Ramos (cell line): Measurements from ENCODE around the gene WDR48.
"Not testable (repeated sequence)": the region's sequence is repeated elsewhere in the genome, so short reads cannot be mapped to it uniquely, and the experiment has no call there.

Experiments used
- in situ Hi-C: fragments of 300-500 bp; cut with MboI; formaldehyde crosslinking; loops from one replicate; pipeline ENCODE4 v1.14.3; 2022; ENCODE audit warnings: low sequenced_read_pairs; ENCODE audit not compliant: unreplicated experiment

The WDR48 gene

DNA sequence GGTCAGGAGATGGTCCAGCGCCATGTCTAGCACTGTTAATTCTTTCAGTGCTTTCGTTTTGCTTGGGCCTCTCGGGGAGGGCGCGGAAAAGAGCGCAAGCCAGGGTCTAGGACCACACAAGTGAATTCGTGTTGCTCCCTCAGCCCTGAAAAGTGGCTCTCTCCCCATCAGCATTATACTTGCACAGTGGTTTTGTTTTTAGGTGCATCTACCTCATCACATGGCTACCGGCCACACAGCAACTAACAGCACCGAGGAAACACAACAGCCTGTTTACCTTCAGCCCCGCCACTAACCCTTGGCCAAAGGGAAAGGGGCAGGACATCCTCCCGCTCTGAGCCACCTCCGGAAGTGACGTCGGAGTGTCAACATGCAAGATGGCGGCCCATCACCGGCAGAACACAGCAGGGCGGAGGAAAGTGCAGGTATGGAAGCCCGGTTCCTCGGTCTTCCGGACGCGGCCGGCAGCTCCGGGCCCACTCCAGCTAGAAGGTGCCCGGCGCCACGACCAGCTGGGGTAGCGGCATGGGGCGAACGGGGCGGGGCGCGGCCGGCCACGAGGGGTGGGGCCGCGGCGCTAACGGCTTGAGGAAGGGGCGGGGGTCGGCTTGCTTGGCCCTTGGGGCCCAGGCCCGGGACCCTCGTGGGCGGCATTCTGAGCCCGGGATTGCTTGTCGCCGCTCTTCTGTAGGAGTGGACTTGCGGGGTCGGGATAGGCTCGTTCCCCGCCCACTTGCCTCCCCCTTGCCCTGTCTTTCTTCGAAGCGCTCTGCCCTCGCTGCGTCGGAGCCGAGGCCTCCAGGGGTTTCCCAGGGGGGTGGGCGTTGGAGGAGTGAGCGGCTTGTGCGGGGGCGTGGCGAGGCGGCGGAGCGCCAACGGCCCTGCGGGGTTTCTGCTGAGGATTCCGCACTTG, at the start of gene WDR48, which contains the start of gene SCN11A:
Gene WDR48 (plus strand): TSS at position 368 of the 913 bp plus-strand sequence. CDS start 10 bp downstream, at position 378.
Gene SCN11A (minus strand): TSS at position 296 of the 913 bp plus-strand sequence. CDS start 101,582 bp downstream, outside the sequence.
- in situ Hi-C loops = no loop called here

- in situ Hi-C loops = no loop called here
Observed at GRCh38 chr3:39005295-39005694, 46.5 kb upstream of the WDR48 start.

- in situ Hi-C loops = no loop called here
Observed at GRCh38 chr3:39011191-39011736, 40.6 kb upstream of the WDR48 start.

- in situ Hi-C loops = no loop called here
Observed at GRCh38 chr3:39013289-39013688, 38.5 kb upstream of the WDR48 start.

- in situ Hi-C loops = no loop called here
Observed at GRCh38 chr3:39013921-39014509, 37.8 kb upstream of the WDR48 start.

GRCh38 chr3:39015418-39015817, 36.4 kb upstream of the WDR48 start:
- in situ Hi-C loops = no loop called here

DNA sequence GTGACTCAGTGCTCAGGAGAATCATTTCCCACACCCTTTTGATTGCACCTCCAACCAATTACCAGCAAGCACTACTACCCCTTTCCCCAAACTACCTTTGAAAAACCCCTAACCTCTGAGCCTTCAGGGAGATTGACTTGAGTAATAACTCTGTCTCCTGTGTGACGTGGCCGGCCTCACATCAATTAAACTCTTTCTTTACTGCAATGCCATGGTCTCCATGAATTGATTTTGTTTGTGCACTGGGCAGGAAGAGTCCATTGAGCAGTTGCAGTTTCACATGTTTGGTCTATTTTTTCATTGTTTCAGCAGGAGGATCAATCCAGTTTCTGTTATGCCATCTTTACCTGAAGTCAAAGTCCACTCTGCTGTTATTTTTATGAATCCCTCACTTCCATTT, 32.5 kb upstream of the WDR48 start:
- in situ Hi-C loops = no loop called here

GRCh38 chr3:39021029-39021428, 30.8 kb upstream of the WDR48 start:
- in situ Hi-C loops = no loop called here

DNA sequence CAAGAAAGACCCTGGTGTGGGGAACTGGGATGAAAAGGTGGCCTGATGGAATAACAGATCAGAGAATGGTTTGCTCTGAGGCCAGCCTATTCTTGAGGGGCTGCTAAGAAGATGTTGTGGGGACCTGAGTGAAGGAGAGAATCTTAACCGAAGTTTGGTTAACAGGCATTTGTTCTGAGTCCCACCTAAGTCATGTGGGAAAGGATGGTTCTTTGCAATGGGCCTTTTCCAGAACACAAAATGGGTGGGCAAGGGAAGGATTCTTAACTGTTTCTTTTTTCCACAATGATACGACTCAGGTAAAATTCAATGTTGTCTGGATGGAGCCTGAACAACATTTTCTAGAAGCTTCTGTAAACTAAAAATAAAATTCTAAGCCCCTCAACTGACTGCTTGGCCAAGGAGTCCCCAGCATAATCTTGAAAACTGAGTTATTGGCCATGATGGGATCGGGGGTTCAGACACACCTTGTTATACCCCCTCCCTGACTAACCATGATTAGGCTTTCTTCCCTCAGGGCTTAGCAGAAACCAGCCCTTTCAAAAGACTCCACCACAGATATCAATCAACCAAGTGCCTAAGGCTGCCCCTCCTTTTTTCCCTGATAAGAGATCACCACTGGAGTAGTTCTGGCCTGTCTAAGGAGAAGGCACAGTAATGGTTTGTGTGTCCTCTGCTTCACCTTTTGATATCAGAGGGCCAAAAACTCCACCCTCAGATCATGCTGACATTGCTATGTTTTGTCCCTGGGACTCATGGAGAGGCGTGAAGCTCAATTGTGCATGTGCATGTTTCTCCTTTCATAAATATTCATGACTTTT, 30.1 kb upstream of the WDR48 start:
- in situ Hi-C loops = no loop called here

DNA sequence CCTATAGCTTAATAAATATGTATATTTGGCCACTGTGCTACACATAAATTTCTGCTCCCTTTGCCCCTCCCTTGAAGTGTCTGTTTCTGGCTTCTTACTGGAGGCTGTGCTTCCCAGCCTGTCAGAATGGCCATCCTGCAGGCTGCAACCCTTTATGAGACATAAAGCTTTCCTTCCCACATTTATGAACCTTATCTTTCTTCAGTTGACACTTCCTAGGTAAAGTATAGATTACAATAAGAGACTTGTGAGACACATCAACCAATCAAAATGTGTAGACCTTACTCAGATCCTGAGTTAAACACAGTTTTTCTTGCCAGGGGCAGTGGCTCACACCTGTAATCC, 29.6 kb upstream of the WDR48 start:
- in situ Hi-C loops = no loop called here

- in situ Hi-C loops = no loop called here
Observed at GRCh38 chr3:39024497-39024896, 27.3 kb upstream of the WDR48 start.

GRCh38 chr3:39025222-39025970, 26.4 kb upstream of the WDR48 start:
- in situ Hi-C loops = no loop called here

DNA sequence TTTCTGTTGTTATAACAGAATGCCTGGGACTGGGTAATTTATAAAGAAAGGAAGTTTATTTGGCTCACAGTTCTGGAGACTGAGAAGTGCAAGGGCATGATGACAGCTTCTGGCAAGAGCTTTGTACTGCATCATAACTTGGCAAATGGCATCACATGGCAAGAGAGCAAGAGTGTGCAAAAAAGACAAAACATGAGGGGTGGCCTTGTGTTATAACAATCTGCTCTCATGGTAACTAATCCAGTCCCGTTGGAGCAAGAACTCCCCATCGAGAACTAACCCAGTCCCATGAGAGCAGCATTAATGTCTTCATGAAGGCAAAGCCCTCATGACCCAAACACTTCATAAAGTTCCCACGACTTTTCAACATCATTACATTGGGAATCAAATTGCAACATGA, 23.3 kb upstream of the WDR48 start:
- in situ Hi-C loops = no loop called here

- in situ Hi-C loops = no loop called here
Observed at GRCh38 chr3:39029556-39029955, 22.3 kb upstream of the WDR48 start.

- in situ Hi-C loops = no loop called here
Observed at GRCh38 chr3:39038165-39038564, 13.7 kb upstream of the WDR48 start.

DNA sequence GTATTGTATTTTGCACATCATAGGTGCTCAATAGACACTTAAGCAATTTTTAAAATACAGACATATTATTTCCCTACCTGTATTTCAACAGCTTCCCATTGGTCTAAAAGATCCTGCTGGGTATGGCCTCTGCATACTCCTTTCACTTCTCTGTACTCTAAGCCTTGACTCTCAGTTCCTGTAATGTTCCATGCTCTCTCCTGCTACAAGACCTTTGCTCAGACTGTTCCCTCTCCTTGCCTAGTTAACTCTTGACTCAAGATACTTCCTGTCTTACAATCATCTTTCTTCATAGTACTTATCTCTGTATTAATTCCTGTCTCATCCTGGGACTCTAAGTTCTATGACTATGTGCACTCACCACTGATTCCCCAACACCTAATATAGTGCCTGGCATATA, 1.8 kb upstream of the WDR48 start:
- in situ Hi-C loops = no loop called here

DNA sequence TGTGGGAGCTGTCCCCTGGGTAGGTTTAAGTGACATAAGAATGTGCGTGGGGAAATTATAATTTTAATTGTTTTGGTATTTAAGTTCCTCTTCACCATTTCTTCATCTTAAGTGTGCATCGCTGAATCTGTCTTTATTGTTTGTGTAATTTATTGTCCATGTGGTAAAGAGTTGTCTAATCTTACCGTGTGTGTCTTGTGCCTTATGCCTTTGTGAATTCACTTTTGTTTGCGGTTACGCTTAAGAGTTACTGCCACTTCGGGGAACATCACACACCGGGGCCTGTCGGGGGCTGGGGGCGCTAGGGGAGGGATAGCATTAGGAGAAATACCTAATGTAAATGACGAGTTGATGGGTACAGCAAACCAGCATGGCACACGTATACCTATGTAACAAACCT, 767 bp downstream of the WDR48 start:
- in situ Hi-C loops = no loop called here

- in situ Hi-C loops = no loop called here
Observed at GRCh38 chr3:39053696-39054095, 1.9 kb downstream of the WDR48 start.

- in situ Hi-C loops = no loop called here
Observed at GRCh38 chr3:39056151-39056550, 4.3 kb downstream of the WDR48 start.

- in situ Hi-C loops = not testable (repeated sequence)
Observed at GRCh38 chr3:39061228-39061627, 9.4 kb downstream of the WDR48 start.
